GM15510 (cell line): Measurements from ENCODE around the gene MRPS6.

Experiments used
- POLR2A ChIP-seq: IDR thresholded peaks from 3 replicates; pipeline ENCODE4 v1.6.1; 2011; ENCODE audit warnings: borderline replicate concordance; ENCODE audit not compliant: insufficient read length; ENCODE audit errors: extremely low read depth

Gene MRPS6

GRCh38 chr21:34046917-34047316, 26.5 kb upstream of the MRPS6 start:
- no peak for TF ChIP-seq POLR2A

DNA sequence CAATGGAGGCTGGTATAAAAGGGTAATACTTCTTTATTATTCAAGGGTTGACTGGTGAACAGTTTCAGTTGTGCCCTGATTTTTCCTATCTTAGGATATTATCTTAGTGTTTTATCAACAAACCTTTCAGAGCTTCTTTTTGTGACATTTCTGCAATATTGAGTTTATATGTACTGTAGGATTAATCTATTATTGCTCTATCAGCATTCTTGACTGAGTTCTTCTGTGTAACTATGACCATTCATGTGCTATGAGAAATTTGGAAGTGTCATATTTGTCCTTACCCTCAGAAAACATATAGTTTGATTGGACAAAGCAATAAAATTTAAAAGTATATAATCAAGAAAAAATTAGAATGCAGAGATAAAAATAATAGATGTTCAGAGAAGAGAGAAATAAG, 25.5 kb upstream of the MRPS6 start:
- TF ChIP-seq POLR2A: no peak

DNA sequence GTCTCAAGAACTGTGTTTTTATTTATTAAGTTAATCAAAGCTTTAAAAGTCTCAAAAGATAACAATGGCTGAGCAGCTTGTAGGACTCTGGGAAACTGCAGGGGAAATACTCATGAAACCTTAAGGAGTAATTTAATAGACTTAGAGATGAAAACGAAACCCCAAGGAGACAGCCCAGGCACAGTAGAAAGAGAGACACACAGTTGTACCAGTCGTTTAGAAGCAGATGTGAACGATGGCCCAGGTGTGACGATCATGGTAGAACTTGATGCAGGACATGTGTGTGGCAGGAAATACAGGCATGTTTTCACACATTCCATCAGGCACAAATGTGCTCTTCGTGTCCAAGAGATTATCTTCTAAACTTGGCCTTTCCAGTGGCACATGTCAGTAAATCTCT, 21.2 kb upstream of the MRPS6 start:
- no peak for TF ChIP-seq POLR2A

DNA sequence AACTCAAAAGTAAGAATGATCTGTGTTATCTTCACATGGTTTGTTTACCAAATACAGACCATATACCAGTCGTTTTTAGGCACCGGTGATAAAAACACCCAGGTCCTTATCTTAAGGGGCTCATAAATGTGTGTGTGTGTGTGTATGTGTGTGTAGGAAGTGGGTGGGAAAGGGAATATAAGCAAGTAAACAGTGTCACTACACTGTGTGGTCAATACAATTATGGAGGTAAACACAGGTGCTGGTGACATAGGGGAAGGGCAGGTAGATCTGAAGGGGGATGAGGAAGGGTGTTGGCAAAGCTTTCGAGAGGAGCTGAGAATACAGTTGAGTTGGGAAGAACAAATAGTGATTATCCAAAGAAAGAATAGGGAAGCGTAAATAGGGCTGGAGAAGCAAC, 19.1 kb upstream of the MRPS6 start:
- TF ChIP-seq POLR2A: no peak

DNA sequence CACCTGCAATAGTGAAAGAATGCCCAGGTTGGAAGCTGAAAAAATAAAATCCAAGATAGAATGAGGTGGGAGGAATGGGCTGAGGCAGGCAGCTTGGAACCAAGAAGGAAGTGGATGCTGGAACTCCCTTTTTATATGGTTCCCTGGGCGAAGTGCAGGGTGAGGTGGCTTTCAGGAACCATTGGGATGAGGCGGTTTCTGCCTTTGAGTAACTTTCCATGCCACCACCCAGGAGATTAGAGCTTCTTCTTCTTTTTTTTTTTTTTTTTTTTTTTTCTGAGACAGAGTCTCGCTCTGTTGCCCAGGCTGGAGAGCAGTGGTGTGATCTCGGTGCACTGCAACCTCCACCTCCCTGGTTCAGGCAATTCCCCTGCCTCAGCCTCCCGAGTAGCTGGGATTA, 17.8 kb upstream of the MRPS6 start:
- no peak for TF ChIP-seq POLR2A

- TF ChIP-seq POLR2A: no peak
These were observed 11.4 kb upstream of the MRPS6 start for GRCh38 chr21:34061983-34062382.

DNA sequence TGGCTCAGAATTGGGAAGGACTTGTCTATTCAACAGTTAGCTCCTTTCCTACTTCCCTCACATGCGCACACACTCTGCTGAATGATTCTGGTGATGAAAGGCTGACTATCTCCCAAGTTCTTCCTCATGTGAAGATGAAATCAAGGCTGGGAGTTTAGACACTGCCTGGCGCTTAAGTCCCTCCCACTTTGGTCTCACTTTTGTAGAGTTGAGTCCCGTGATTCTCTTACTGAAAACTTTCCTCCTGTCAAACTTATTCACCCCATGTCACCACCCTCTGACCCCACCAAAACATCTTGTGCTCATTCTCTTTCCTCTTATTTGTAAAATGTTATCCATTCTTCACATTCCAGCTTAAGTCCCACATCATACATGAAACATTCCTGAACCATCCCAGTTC, 8.4 kb upstream of the MRPS6 start:
- TF ChIP-seq POLR2A: no peak

DNA sequence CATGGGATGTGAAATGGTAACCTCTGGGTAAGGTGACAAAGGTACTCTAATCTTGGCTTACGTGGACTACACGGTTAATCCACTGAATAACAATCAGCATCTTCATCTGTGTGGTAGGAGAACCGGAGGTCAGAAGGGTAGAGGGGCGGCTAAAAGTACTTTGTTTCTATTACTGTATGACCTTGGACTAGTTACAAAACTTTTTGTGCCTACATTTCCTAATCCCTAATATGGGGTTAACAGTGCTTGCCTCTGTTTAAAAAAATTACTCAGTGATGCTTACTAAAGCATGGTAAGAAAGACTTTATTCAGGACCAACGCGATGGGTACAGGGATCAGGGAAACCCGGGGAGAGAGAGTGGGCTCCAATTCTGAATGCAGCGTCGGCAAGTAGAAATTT, 1.7 kb upstream of the MRPS6 start:
- no peak for TF ChIP-seq POLR2A

DNA sequence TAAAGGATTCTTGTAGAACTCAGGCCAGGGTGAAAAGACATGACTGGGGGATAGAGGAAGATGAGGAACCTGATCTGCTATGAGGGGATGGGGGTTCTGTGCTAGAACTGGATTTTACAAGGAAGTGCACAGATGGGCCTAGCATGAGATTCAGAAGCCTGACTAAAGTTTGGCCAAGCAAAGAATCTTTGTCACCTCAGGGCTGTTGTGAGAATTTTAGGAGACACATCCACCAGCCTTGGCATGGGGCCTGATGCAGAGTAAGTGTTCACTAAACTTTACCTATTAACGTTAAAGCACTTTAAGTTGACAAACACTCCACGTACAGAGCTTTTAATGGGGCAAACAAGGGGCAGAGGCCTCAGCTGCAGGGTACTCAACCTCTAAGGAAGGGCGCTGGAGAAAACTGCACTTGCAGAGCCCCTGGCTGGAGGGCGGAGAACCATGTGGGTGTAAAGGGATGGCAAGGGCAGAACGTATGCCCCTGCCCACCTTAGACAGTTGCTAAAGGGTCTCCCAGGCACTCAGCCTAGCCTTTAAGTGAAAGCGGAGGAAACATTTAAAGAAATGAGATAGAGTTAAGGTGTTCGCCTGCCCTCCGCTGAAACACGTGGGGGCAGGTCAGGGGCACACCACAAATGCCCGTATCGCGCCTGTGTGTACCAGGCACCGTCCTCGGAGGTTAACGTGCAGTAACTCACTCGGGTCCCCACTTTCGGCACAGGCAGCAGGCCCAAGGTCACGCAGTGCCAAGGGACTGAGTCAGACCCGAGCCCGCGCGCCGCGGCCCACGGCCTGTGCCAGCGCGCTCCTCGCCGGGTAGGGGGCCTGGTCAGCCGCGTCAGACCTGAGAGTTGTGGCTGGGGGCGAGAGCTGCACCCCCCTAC, 990 bp upstream of the MRPS6 start:
- no peak for TF ChIP-seq POLR2A

GRCh38 chr21:34073749-34074282, 438 bp downstream of the MRPS6 start:
- no peak for TF ChIP-seq POLR2A

DNA sequence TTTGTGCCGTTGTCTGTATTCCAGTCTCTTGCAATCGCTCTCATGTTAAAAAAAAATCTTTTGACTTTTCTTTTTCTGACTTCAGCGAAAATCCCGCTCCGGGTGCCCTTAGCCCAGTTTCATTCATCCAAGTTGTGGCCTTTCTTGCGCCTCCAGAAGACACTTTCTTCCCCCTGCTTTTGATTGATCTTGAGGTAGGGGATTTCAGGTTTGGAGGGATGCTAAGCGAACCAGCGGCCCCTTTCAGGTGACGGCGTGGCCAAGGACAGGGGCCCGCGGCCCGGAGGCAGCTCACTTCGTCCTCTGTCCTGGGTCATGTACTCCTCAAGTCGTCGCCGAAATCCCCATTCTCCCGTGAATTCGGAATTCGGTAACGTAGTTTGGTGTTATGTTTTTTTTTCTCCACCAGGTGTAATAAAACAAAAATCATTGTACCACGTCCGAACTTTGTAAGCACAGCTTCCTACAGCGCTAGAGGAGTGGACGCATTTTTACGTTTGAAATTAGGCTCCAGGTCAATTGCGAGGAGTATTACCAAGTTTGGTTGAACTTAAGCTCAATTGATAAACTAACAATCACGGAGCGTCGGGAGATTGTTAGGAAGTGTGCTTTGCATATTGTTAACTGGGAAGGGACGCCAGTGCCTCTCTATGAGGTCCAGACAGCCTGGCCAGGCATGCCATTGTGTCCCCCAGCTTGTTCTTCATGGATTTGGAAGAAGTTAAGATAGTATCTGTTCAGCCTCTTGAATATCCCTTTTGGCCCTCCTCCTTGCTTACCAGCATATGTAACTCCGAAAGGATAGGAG, 1.1 kb downstream of the MRPS6 start:
- no peak for TF ChIP-seq POLR2A

- TF ChIP-seq POLR2A: no peak
These were observed 1.7 kb downstream of the MRPS6 start for GRCh38 chr21:34075091-34075425.

DNA sequence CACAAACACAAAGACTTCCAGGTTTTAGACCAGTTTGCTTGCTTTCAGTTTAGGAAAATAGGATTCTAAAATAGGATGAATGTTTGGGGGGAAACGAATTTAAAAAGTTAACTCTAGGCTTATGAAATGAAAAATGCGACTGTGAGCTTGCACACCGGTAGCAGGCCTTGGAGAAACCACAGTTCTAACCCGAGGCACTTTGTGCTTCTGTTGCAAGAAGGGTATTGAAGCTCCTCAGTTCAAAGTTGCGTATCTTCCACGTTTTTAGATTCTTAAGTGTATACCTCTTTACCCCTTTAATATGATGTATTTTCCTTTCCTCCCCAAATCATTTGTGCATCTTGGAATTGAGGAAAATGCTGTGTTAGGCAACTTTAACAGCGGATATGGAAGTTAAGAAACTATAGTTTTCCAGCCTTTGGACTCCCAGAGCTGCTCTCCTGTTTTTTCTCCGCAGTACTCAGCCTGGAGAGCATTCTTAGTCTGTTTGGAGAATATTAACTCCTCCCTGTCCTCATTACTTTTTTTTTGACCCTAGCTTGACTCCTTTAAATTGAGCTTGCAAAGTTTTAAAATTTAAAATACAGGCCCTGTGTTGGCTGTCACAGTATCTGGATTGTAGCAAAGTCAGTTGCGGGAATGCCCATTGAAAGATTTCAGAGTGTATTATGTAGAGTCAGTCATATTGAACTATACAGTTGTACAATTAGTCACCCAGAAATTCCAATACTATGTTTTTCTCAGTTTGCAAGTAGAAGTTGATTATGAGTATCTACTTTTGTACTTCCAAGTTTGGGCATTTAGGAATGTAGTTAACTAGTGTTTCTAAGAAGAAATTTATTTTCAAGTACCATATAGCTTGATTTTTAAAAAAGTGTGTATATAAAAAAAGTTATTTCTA, 2.6 kb downstream of the MRPS6 start:
- no peak for TF ChIP-seq POLR2A

DNA sequence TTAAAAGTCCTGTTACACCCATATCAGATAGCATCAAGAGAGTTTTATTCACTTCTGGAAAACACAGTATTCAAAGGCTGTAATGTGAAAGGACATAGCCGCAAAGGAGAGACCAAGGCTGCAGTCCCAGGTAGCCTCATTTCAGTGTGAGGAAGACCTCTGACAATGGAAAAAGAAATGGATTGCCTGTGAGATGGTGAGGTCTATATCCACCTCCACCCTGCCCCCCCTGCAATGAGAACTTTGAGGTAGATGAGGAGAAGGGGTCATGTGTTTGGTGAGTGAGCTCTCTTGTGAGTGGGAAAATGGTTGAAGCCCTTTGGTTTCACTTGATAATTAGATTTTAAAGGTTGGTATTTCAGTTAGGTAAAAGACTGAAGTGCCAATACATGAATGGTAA, 3.5 kb downstream of the MRPS6 start:
- TF ChIP-seq POLR2A: no peak

GRCh38 chr21:34077888-34078287, 4.5 kb downstream of the MRPS6 start:
- TF ChIP-seq POLR2A: no peak
